GM23338 (cell line): ENCODE data around the gene TARP.

Experiments used
- ATAC-seq: fragments of 200-7000 bp; cut with Tn5 transposase; 3 replicates; pipeline ENCODE4 v1.9.1; 2020
- DNase-seq: peaks from one replicate; pipeline ENCODE4 v3.0.0-alpha.2; 2015; ENCODE audit warnings: low spot score
- H2AFZ ChIP-seq: fragments of 200-600 bp; sonication (generic); 2 replicates; pipeline ENCODE4 v1.8.0; 2016; ENCODE audit warnings: antibody characterized with exemption, mild to moderate bottlenecking, moderate library complexity
- H3F3A ChIP-seq: fragments of 200-600 bp; sonication (generic); replicated peaks from 2 replicates; pipeline ENCODE4 v1.8.0; 2017; ENCODE audit warnings: antibody characterized with exemption, mixed run types, low read depth
- H3K27ac ChIP-seq: fragments of 200-600 bp; sonication (generic); 2 replicates; pipeline ENCODE4 v1.6.1; 2016; ENCODE audit warnings: low read depth
- H3K27me3 ChIP-seq: fragments of 200-600 bp; sonication (generic); 2 replicates; pipeline ENCODE4 v1.8.0; 2016; ENCODE audit warnings: mild to moderate bottlenecking, mixed run types, moderate library complexity; ENCODE audit not compliant: insufficient read depth
- H3K36me3 ChIP-seq: fragments of 200-600 bp; sonication (generic); 2 replicates; pipeline ENCODE4 v1.8.0; 2016; ENCODE audit warnings: mild to moderate bottlenecking; ENCODE audit not compliant: insufficient read depth
- H3K4me1 ChIP-seq: fragments of 200-600 bp; sonication (generic); 2 replicates; pipeline ENCODE4 v1.8.0; 2016; ENCODE audit warnings: mild to moderate bottlenecking, moderate library complexity; ENCODE audit not compliant: insufficient read depth
- H3K4me2 ChIP-seq: fragments of 200-600 bp; sonication (generic); 2 replicates; pipeline ENCODE4 v1.7.1; 2017; ENCODE audit warnings: mixed run types
- H3K4me3 ChIP-seq: fragments of 200-600 bp; sonication (generic); 2 replicates; pipeline ENCODE4 v1.6.1; 2016; ENCODE audit warnings: mixed run types
- H3K79me2 ChIP-seq: fragments of 200-600 bp; sonication (generic); replicated peaks from 2 replicates; pipeline ENCODE4 v1.8.0; 2017; ENCODE audit warnings: mild to moderate bottlenecking; ENCODE audit not compliant: insufficient read depth
- H3K9me2 ChIP-seq: fragments of 200-600 bp; sonication (generic); 2 replicates; pipeline ENCODE4 v1.8.0; 2017; ENCODE audit not compliant: insufficient read depth
- H4K20me1 ChIP-seq: fragments of 200-600 bp; sonication (generic); replicated peaks from 2 replicates; pipeline ENCODE4 v1.8.0; 2017; ENCODE audit warnings: mild to moderate bottlenecking; ENCODE audit not compliant: insufficient read depth
- H3K27ac Mint-ChIP-seq: 2 replicates; pipeline ENCODE4 v1.8.0; 2020; ENCODE audit warnings: inconsistent platforms, mild to moderate bottlenecking, moderate library complexity, mixed read lengths
- H3K27me3 Mint-ChIP-seq: 3 replicates; pipeline ENCODE4 v1.8.0; 2022; ENCODE audit warnings: low read depth, mild to moderate bottlenecking, moderate library complexity, mixed read lengths, inconsistent platforms; ENCODE audit not compliant: insufficient read depth, poor library complexity
- H3K36me3 Mint-ChIP-seq: 3 replicates; pipeline ENCODE4 v1.8.0; 2021; ENCODE audit warnings: low read depth, mild to moderate bottlenecking, inconsistent platforms, moderate library complexity, mixed read lengths
- H3K4me1 Mint-ChIP-seq: 3 replicates; pipeline ENCODE4 v1.8.0; 2020; ENCODE audit warnings: mild to moderate bottlenecking, inconsistent platforms, mixed read lengths
- H3K4me3 Mint-ChIP-seq: 3 replicates; pipeline ENCODE4 v1.8.0; 2021; ENCODE audit warnings: moderate library complexity, mild to moderate bottlenecking, inconsistent platforms, mixed read lengths
- H3K9me3 Mint-ChIP-seq: 3 replicates; pipeline ENCODE4 v1.8.0; 2020; ENCODE audit warnings: moderate library complexity, mild to moderate bottlenecking, inconsistent platforms, mixed read lengths
- CREB1 ChIP-seq: fragments of 250-450 bp; sonication (Bioruptor Pico); IDR thresholded peaks from 2 replicates; pipeline ENCODE4 v1.5.0; 2020; ENCODE audit warnings: low read depth, mild to moderate bottlenecking, moderate library complexity
- EZH2 ChIP-seq: fragments of 200-600 bp; sonication (generic); IDR thresholded peaks from one replicate; pipeline ENCODE4 v1.8.0; 2017; ENCODE audit warnings: antibody characterized with exemption, mild to moderate bottlenecking, low read depth; ENCODE audit not compliant: unreplicated experiment
- EZH2phosphoT487 ChIP-seq: fragments of 200-600 bp; sonication (generic); IDR thresholded peaks from one replicate; pipeline ENCODE4 v1.8.1; 2018; ENCODE audit warnings: antibody characterized with exemption; ENCODE audit not compliant: unreplicated experiment
- JUNB ChIP-seq: IDR thresholded peaks from one replicate; pipeline ENCODE4 v1.6.1; 2016; ENCODE audit warnings: antibody characterized with exemption; ENCODE audit not compliant: unreplicated experiment
- NANOG ChIP-seq: IDR thresholded peaks from 2 replicates; pipeline ENCODE4 v1.6.1; 2016; ENCODE audit warnings: antibody characterized with exemption, borderline replicate concordance
- POLR2AphosphoS5 ChIP-seq: IDR thresholded peaks from 2 replicates; pipeline ENCODE4 v1.6.1; 2016; ENCODE audit warnings: antibody characterized with exemption, low read depth
- STAT1 ChIP-seq: IDR thresholded peaks from one replicate; pipeline ENCODE4 v1.6.1; 2016; ENCODE audit warnings: antibody characterized with exemption; ENCODE audit not compliant: unreplicated experiment
- TF ChIP-seq, protein P1 (sequence below): IDR thresholded peaks from one replicate; pipeline ENCODE4 v1.6.1; 2018; ENCODE audit warnings: antibody characterized with exemption; ENCODE audit not compliant: unreplicated experiment

TARP gene

GRCh38 chr7:38248069-38248567 lies 25.3 kb downstream of the TARP start:
- Histone ChIP-seq H2AFZ (no peak overlapping the region), H3F3A (no peaks in the 10 kb centered on the region), H3K36me3 (no peaks in the 10 kb centered on the region), H3K4me3 (no peak overlapping the region), H3K9me2 (no peaks in the 10 kb centered on the region), H4K20me1 (no peaks in the 10 kb centered on the region), H3K4me2 (no peak overlapping the region), H3K79me2 (no peaks in the 10 kb centered on the region), H3K4me1 (no peaks in the 10 kb centered on the region), H3K27ac (no peak overlapping the region), H3K27me3 (no peaks in the 10 kb centered on the region)
- no peak for TF ChIP-seq CREB1 (CRISPR knock-in tag)
- TF ChIP-seq STAT1: no peak
- TF ChIP-seq EZH2: no peak
- no peak for TF ChIP-seq NANOG
- TF ChIP-seq, protein P1, sequence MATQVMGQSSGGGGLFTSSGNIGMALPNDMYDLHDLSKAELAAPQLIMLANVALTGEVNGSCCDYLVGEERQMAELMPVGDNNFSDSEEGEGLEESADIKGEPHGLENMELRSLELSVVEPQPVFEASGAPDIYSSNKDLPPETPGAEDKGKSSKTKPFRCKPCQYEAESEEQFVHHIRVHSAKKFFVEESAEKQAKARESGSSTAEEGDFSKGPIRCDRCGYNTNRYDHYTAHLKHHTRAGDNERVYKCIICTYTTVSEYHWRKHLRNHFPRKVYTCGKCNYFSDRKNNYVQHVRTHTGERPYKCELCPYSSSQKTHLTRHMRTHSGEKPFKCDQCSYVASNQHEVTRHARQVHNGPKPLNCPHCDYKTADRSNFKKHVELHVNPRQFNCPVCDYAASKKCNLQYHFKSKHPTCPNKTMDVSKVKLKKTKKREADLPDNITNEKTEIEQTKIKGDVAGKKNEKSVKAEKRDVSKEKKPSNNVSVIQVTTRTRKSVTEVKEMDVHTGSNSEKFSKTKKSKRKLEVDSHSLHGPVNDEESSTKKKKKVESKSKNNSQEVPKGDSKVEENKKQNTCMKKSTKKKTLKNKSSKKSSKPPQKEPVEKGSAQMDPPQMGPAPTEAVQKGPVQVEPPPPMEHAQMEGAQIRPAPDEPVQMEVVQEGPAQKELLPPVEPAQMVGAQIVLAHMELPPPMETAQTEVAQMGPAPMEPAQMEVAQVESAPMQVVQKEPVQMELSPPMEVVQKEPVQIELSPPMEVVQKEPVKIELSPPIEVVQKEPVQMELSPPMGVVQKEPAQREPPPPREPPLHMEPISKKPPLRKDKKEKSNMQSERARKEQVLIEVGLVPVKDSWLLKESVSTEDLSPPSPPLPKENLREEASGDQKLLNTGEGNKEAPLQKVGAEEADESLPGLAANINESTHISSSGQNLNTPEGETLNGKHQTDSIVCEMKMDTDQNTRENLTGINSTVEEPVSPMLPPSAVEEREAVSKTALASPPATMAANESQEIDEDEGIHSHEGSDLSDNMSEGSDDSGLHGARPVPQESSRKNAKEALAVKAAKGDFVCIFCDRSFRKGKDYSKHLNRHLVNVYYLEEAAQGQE: no peak
- no peak for TF ChIP-seq POLR2AphosphoS5
- no peak for TF ChIP-seq EZH2phosphoT487
- no peak for TF ChIP-seq JUNB
- Mint-ChIP-seq H3K27me3 (no peaks in the 10 kb centered on the region), H3K9me3 (no peaks in the 10 kb centered on the region), H3K4me3 (no peak overlapping the region), H3K27ac (no peak overlapping the region; the same call in 1 of the 2 replicates), H3K36me3 (no peaks in the 10 kb centered on the region), H3K4me1 (no peaks in the 10 kb centered on the region)
- DNase-seq (no peak), ATAC-seq (no peak)

GRCh38 chr7:38245409-38245977 lies 27.9 kb downstream of the TARP start:
- Mint-ChIP-seq H3K9me3 (no peaks in the 10 kb centered on the region), H3K27ac (no peak overlapping the region)
- no peak for ATAC-seq
- TF ChIP-seq POLR2AphosphoS5 (no peak), STAT1 (no peak), JUNB (no peak), CREB1 (CRISPR knock-in tag) (no peak), NANOG (no peak)
- TF ChIP-seq, protein P1: no peak

More at GRCh38 chr7:38245409-38245977, 27.9 kb downstream of the TARP start:
- Histone ChIP-seq H3K79me2 (no peaks in the 10 kb centered on the region), H3K27me3 (no peaks in the 10 kb centered on the region), H4K20me1 (no peaks in the 10 kb centered on the region), H2AFZ (no peak overlapping the region), H3K9me2 (no peaks in the 10 kb centered on the region), H3K36me3 (no peaks in the 10 kb centered on the region), H3F3A (no peaks in the 10 kb centered on the region), H3K4me2 (no peak overlapping the region), H3K4me1 (no peaks in the 10 kb centered on the region), H3K27ac (no peak overlapping the region), H3K4me3 (no peak overlapping the region)
- Mint-ChIP-seq H3K27me3 (no peaks in the 10 kb centered on the region), H3K36me3 (no peaks in the 10 kb centered on the region), H3K4me1 (no peaks in the 10 kb centered on the region), H3K4me3 (no peak overlapping the region)
- DNase-seq: no peak
